Activated T-cell treated with anti-CD3 and anti-CD28 coated beads for 4 hours (primary cell): ENCODE results near the gene STOML3.

ENCODE experiments used
- DNase-seq: peaks from one replicate; pipeline ENCODE4 v3.0.0-alpha.2; 2020

Gene STOML3

GRCh38 chr13:38980750-38981078 is 9.9 kb downstream of the STOML3 start:
- no peak for DNase-seq

GRCh38 chr13:38979891-38980749 is 10.5 kb downstream of the STOML3 start:
- no peak for DNase-seq

- no peak for DNase-seq
Observed at GRCh38 chr13:38970380-38971051, 20.1 kb downstream of the STOML3 start.

GRCh38 chr13:38969187-38969586 is 21.4 kb downstream of the STOML3 start:
- no peak for DNase-seq

- no peak for DNase-seq
Observed at GRCh38 chr13:38967446-38967845, 23.2 kb downstream of the STOML3 start.

GRCh38 chr13:38965281-38965680 is 25.4 kb downstream of the STOML3 start:
- DNase-seq = no peak

- no peak for DNase-seq
Observed at GRCh38 chr13:38960175-38960574, 30.5 kb downstream of the STOML3 start.

- no peak for DNase-seq
Observed at GRCh38 chr13:38957794-38958592, 32.6 kb downstream of the STOML3 start.

GRCh38 chr13:38954844-38955243 is 35.8 kb downstream of the STOML3 start:
- no peak for DNase-seq

GRCh38 chr13:38954291-38954690 is 36.3 kb downstream of the STOML3 start:
- no peak for DNase-seq

GRCh38 chr13:38952827-38953226 is 37.8 kb downstream of the STOML3 start:
- no peak for DNase-seq

GRCh38 chr13:38951525-38952313 is 38.9 kb downstream of the STOML3 start:
- DNase-seq = no peak

GRCh38 chr13:38950987-38951386 is 39.6 kb downstream of the STOML3 start:
- DNase-seq = no peak

- DNase-seq = no peak
Observed at GRCh38 chr13:38947054-38947453, 43.6 kb downstream of the STOML3 start.

GRCh38 chr13:38944219-38944618 is 46.4 kb downstream of the STOML3 start:
- no peak for DNase-seq

GRCh38 chr13:38943231-38943630 is 47.4 kb downstream of the STOML3 start:
- DNase-seq = no peak

- DNase-seq = no peak
Observed at GRCh38 chr13:38941353-38941945, 49.2 kb downstream of the STOML3 start.

GRCh38 chr13:38933786-38934185 is 56.8 kb downstream of the STOML3 start:
- no peak for DNase-seq

- no peak for DNase-seq
Observed at GRCh38 chr13:38922170-38922569, 68.5 kb downstream of the STOML3 start.

- DNase-seq = no peak
Observed at GRCh38 chr13:38921081-38921480, 69.5 kb downstream of the STOML3 start.
